ENCODE results near the gene POLR2J2.
"Not testable (repeated sequence)": the region's sequence is repeated elsewhere in the genome, so short reads cannot be mapped to it uniquely, and the experiment has no call there.

POLR2J2 gene

DNA sequence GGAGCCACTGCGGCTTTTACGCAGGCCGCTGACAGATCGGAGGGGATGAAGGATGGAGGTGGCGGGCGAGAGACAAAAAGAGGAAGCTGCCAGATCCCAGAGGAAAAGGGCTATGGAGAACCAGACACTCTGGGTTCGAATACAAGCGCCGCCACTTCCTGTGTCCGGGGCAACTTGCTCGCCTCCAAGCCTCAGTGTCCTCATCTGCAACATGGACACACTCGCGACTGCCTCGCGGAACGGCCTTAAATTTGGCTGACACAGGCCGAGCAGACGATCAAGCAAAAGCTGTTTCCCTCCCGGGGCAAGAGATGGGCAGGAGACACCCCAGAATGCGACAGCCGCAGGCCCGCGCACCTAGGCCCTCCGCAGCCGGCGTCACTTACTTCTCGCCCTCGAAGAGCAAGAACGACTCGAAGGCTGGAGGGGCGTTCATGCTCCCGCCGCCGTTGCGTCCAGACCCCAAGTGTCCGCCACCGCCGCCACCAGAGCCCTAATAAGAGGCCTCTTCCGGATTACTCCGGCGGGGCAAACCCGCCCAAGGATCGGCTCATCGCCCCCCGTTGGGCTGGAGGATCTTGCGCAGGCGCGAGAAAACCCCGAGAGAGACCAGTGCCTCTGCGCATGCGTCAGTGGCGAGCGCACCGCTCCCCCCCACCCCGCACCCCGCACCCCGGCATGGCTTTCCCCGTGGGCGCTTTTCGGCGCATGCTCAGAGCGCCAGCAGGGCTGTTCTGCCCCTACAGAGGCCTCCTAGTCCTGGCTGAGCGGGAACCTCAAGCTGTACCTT, at the start of gene POLR2J2:
TSS of gene POLR2J2 (minus strand) at position 498 of the 790 bp plus-strand sequence. CDS start at position 436, 62 bp downstream.
- DNase-seq (ENCODE audit: low read depth, low spot score), result not testable (repeated sequence)

DNA sequence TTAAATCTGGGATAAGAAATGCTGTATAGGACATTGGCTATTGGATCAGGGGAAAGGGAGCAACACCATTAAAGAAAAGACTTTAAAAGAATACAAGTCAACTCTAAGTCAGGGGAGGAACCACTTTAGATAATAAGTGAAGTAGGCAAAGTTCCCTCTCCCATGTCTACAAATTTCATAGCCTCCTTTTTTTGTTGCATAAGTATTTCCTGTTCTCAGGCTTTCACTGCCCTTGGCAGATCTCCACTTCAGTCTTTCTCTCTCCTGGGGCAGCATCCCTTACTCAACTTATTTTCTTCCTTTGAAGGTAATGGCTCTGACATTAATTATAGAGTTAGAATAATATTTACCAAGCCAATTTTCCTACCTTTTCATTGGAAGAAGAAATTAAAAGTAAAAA, 47.0 kb upstream of the POLR2J2 start:
- not testable (repeated sequence) for DNase-seq (ENCODE audit: low read depth, low spot score)

DNA sequence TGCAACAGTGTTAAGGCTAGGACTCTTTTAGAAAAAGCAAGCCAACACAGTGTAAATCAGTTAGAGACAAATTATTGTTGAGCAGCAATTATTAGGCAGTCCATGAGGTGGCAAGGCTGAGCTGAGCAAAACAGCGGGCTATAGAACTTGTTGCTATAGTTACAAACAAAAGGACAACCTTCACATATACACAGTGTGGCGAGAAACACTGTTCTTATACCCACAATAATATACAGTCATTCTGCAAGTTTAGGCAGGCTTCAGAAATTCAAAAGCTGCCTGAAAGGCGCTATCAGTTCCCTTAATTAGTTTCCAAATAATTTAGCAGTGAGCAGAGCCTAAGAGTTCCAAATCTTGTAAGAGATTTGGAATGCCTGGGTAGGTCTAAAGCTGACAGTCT, 44.3 kb upstream of the POLR2J2 start:
- DNase-seq (ENCODE audit: low read depth, low spot score), result not testable (repeated sequence)

DNA sequence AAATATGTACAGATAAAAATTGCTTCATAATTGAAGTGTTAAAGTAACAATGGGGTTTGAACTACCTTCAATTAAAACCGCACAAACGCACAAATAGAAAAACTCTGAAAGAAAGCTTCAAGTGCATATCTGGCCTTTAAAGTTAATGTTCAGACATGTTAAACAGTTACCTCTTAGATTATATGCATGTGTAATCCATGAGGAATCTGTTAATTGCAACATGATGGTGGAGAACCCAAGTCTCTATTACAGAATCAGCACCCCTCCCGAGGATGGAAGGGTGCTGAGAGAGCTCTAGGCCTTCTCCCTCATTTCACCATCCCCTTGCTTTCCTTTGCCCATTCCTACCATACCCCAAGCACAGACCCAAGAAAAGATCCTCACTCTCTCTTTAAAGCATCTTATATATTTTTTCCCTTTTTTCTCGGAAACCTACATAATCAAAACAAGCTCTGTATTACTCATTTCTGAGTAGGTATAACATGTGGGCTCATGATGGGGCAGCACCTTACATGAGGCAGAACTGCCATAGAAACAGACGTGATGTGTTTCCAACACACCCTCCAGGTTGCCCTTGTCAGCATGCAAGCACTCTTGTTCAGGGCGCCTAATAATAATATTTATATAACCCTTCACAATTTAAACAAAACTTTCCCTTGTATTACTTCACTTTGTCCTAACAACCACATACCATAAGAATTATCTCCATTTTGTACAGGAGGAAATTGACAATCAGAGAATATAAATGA, 43.5 kb upstream of the POLR2J2 start:
- not testable (repeated sequence) for DNase-seq (ENCODE audit: low read depth, low spot score)

DNA sequence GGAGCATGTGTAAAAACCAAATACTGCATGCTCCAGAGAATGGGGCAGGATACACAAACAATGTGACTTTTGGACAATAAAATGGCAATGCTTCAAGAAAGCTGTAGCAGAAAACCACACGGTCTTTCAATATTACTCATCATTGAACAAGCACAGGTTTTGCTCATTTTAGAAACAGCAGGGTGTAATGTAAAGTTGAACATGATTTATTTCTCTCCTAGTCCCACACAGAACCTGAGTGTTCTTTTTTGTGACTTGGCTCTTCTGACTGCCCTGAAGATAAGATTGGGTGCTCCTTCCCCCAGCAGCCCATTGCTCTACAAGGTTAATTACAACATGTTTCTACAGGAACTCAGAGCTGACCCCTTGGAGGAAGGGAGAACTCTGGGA, 42.2 kb upstream of the POLR2J2 start:
- not testable (repeated sequence) for DNase-seq (ENCODE audit: low read depth, low spot score)

DNA sequence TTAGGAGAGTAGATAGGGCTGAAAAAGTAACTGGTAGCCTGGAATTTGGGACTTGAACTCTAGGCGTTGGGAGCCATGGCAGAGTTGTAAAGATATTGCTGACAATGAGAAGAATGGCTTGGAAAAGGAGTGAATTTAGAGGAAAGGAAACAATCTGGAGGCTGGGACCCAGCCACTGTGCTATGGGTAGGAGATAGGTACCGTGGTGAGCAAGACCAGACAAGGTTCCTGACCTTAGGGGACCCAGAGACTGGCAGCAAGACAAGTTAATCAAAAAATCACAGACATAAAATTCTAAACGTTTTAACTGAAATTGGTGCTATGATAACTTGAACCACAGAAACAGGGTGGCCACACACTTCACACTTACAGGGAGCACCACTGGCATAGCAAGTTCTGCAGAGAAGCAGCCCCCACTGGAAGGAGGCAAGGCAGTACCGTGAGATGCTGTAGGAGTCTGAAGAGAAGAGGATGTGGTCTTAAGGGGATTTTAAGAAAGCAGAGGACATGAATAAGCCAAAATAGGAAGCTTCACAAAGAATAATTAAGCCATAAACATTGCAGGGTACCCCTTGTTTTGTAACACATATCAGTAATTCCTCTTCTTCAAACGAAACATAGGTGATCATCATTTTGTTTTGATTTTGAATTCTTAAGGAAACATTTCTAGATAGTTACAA, 41.7 kb upstream of the POLR2J2 start:
- DNase-seq (ENCODE audit: low read depth, low spot score), result not testable (repeated sequence)

DNA sequence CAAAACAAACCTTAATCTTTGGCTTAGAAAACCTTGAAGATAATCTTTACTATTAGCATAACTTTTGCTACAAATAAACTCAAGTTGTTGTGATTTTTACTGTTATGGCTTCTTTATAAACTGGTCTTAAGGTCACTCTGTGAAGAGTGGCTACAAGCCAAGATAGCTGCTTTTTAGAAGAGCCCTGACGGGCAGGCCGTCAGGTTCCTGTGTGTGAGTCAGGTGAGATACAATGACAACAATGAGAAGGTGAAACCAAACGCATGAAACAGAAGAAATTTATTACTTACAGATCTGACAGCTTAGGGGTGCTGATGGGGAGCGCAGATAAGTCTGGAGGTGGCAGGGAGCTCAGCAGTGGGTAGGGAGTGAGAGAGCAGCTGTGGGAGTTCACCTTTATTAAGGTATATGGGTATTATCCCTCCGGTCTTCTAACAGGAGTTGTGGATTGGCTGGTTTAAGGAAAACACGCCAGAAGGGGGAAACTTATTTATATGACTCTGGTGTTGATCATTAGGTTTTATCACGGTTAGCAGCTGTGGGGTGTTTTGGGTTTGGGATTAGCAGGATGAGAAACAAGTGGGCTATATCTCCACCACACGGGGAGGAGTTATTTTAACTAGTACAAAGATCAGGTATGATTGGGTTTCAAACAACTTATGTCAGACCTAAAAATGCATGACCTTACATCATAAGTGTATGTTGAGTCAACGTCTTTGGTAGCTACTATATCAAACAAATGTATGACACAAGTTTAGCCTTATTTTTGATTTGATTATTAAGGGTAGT, 27.7 kb upstream of the POLR2J2 start:
- not testable (repeated sequence) for DNase-seq (ENCODE audit: low read depth, low spot score)

DNA sequence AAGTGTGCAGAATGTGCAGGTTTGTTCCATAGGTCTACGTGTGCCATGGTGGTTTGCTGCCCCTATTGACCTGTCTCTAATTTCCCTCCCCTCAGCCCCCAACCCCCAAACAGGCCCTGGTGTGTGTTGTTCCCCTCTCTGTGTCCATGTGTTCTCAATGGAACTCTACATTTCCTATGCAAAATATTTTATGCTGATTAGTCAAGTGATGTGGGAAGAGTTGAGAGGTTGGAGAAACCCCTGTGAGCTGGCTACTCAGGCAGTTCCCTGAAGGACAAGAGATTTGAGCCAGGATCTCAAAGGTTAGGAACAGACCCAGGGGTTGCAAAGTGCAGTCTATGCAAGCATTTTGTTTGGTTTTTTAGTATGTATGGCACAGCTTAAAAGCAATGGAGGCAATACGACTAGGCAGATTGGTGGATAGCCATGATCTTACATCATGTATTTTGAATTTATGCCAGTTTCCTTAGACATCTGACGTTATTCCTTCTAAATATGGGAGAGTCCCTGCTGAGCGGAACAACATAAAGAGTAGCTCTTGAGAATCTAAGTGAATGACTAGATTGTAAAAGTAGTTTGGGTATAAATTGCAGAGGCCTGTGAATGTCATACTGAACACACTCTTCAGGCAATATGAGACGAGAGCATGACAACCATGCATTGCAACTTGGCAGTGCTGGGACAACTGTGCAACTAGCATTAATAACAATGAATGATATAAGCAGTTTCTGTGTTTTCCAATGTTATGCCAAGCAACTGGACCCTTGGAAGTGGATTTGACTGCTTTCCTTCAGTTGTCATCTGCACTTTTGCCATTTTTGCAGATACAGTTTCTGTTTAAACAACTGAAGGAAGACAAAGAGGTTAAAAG, 26.4 kb upstream of the POLR2J2 start:
- not testable (repeated sequence) for DNase-seq (ENCODE audit: low read depth, low spot score)

DNA sequence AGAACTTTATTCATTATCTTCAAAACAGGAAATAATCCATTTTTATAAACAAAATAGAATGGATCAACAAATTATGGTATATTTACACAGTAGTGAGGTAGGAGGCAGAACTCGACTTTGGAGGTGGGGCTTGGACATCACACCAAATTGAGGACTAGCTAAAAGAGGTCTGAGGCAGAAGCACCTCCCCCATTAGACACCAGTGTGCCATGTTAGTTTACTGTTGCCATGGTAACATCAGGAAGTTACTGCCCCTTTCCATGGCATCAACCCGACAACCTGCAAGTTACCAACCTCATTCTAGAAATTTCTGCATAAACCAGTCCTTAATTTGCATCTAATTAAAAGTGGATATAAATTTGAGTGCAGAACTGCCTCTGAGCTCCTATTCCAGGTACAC, 24.5 kb upstream of the POLR2J2 start:
- not testable (repeated sequence) for DNase-seq (ENCODE audit: low read depth, low spot score)

DNA sequence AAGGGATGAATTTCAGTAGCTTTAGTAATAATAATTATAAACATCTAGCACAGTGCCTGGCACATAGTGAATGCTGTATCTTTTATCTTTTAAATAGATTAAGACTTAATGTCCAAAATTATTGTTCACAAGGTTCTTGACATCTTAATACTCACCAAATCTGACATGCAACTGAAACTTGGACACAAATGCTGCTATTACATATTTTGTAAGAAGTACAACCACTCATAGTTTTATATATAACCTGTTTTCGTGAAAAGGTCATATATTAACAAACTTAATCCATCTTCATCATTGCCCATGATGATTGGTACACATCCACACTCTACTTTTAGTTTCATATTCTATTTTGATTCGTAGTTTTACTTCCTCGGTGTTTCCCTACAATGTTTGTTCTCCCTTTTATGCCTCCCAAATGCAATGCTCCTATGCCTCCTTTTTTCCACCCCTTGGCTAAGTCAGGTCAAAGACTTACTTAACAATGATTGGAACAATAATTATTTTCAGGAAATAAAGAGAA, 23.6 kb upstream of the POLR2J2 start:
- DNase-seq (ENCODE audit: low read depth, low spot score), result not testable (repeated sequence)

DNA sequence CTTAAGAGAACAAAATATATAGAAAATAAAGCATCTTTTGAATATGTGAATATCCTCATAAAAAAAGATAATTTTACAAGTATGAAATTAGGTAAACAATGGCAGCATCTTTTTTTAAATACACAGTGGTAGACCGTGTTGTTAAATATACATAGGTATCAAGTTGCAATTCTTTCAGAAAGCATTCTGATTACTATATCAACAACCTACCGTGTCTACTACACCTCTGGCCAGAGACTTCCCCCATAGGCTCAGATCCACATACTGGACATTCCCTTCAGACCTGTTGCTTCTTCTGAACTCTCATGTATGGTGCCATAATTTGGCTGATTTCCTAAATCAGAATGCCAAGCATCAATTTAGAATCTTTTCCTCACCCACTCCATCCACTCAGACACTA, 22.5 kb upstream of the POLR2J2 start:
- DNase-seq (ENCODE audit: low read depth, low spot score), result not testable (repeated sequence)

DNA sequence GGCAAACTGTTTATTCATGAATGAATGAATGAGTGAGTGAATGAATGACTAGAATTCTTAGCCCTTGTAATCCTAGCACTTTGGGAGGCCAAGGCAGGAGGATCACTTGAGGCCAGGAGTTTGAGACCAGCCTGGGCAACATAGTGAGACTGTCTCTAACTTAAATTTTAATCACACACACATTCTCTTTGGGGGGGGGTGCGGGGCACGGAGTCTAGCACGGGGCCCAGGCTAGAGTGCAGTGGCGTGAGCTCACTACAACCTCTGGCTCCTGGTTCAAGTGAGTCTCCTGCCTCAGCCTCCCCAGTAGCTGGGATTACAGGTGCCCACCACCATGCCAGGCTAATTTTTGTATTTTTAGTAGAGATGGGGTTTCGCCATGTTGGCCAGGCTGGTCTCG, 19.1 kb upstream of the POLR2J2 start:
- DNase-seq (ENCODE audit: low read depth, low spot score), result not testable (repeated sequence)

DNA sequence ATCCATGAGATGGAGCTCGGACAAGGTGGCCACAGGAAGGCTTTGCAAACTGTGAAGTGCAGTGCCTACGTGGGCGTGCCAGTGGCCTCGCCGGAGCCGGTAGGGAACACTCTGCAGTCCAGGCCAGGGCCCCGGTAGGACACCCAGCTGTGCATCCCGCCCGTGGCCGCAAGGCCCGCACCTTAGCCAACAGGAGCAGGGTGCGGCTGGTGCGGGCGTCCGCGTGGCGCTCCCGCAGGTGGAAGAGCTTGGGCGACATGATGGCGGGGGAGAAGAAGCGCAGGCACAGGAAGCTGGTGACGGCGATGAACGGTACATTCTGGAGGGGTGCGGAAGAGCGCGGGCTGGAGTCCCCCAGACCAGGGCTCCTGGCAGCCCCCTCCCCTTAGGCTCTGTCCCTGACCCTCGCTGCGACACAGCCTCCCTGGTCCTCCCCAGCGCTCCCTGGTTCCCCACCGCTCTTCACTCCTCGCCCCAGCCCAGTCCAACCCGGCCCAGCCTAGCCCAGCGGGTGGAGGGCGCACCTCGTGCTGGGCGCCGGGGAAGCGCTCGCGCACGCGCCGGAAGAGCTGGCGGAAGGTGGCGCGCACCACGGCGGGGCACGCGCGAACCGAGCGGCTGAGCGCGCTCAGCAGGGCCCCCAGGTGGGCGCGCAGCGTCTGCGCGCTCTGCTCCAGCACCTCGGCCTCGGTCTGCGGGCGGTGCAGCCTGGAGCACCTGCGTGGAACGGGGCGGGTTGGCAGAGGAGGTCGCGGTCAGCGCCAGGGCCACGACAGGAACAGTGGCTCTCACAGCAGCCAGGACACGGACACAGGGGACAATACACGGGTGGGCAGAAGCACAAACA, 18.2 kb upstream of the POLR2J2 start:
- not testable (repeated sequence) for DNase-seq (ENCODE audit: low read depth, low spot score)

DNA sequence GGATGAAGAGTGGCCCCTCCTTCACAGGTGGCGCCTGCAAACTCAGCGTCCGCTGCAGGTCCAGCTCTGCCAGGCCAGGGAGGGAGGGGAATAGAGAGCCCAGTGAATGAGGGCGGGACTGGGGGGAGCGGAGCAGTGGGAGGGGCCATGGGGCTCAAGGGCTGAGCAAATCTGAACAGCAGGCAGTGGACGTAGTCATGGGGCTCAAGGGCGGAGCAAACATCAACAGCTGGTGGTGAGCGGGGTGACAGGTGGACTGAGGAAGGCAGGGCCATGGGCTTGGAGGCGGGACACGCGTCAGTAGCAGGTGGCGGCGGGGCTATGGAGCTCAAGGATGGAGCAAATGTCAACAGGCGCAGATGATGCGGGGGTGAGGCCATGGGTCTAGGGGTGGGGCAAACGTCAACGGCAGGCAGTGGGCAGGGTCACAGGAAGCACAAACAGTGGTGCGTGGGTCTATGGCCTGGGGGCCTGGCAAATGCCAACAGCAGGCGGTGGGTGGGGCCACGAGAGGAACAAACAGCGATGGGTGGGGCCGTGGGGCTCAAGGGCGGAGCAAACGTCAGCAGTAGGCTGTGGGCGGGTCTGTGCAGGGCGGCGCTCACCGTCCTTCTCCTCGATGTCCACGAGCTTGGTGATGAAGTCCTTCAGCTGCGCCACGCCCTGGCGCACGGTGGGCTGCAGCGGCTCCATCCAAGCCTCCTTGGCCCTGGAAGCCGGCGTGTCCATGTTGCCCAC, 17.0 kb upstream of the POLR2J2 start:
- not testable (repeated sequence) for DNase-seq (ENCODE audit: low read depth, low spot score)

DNA sequence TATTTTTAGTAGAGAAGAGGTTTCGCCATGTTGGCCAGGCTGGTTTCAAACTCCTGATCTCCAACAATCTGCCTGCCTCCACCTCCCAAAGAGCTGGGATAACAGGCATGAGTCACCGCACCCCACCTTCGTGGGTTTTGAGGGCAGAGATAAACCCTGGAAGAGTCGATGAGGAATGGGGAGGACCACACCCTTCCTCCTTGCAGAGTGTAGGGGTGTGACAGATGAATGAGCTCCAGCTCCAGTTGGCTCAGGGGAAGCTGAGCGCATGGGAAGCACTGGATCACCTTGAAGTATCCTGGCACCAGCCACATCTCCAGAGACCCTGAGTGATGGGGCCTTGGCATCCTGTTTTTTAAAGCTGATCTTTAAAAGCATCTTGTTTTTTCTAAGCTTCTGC, 11.1 kb upstream of the POLR2J2 start:
- DNase-seq (ENCODE audit: low read depth, low spot score), result not testable (repeated sequence)

DNA sequence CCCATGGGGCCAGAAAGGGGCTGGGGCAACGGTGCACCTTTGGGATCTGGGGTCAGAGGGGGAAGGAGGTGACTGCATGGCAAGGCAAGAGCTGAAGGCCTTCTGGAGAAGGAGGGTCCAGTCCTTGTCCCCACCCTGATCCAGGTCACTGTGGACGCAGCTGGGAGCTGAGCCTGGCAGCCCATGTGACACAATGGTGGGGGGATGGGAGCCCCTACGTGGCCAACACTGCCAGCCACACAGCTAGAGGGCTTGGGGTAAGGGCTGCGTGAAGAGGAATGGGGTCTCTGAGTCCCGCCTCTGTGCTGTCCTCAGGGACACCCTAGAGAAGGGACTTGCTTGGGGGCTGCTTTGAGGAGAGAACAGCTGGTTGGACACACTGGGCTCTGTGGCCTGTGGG, 9.3 kb upstream of the POLR2J2 start:
- not testable (repeated sequence) for DNase-seq (ENCODE audit: low read depth, low spot score)

DNA sequence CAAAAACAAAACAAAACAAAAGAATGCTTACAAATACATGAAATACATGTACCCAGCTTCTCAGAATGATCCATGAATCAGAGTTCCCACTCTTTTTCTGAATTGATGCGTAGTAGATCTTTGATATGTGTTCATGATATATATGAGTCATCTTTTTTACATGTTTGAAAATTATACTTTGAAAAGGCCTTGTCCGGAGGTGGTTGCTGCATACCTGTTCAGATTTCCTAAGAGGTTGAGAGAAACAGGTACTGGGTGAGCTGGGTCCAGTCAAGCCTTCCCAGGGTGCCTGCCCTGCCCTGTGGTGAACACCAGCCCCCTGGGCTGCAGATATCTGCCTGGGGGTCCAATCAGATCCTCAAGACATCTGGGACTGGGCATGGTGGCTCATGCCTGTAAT, 4.1 kb upstream of the POLR2J2 start:
- not testable (repeated sequence) for DNase-seq (ENCODE audit: low read depth, low spot score)

DNA sequence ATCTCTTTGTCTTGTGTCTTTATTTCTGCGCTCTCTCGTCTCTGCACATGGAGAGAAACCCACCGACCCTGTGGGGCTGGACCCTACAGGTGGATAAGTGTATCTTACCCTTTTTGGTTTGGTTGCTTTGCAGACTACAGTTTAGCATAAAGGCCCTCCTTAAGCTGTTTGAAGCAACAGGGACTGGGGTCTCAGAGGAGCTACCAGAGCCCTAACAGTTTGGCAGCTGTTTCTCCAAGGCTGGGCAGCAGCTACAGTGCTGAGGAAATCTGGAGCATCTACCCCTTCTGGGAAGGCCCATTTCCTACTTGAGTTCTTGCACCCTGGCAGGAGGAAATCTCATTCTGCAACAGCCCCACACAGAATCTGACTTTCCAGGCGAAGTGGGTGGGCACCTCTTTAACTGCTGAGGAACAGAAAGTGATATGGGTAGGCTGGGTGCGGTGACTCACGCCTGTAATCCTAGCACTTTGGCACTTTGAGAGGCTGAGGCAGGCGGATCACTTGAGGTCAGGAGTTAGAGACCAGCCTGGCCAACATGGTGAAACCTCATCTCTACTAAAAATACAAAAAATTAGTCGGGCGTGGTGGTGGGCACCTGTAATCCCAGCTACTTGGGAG, 2.1 kb upstream of the POLR2J2 start:
- DNase-seq (ENCODE audit: low read depth, low spot score), result not testable (repeated sequence)
